Upper lobe of left lung (tissue), 6 donors: ENCODE results near the gene PSMC3. TPM values are rescaled to one million over a fixed set of nuclear protein-coding genes. Genes with fewer than 3 reads are reported as not detected.

Experiments
- ATAC-seq, 2 donors: fragments of 200-7000 bp; cut with Tn5 transposase; one replicate each; pipeline ENCODE4 v1.9.1; 2022; ENCODE audit warnings: mild to moderate bottlenecking in 2 of 2, moderate library complexity in 2 of 2; ENCODE audit not compliant: low FRiP score in 2 of 2
- DNase-seq, 2 donors: peaks; one replicate each; pipeline ENCODE4 v3.0.0-alpha.2; 2019 to 2020
- H3K27ac ChIP-seq, 4 donors: fragments of 200-600 bp; sonication (generic); one replicate each; pipeline ENCODE4 v1.5.1; 2016 to 2019
- H3K27me3 ChIP-seq, 4 donors: fragments of 200-600 bp; sonication (generic); one replicate each; pipeline ENCODE4 v1.5.1; 2017 to 2019
- H3K36me3 ChIP-seq, 4 donors: fragments of 200-600 bp; sonication (generic); one replicate each; pipeline ENCODE4 v1.5.1; 2016 to 2019
- H3K4me1 ChIP-seq, 4 donors: fragments of 200-600 bp; sonication (generic); one replicate each; pipeline ENCODE4 v1.5.1; 2018 to 2019
- H3K4me3 ChIP-seq, 4 donors: fragments of 200-600 bp; sonication (generic); one replicate each; pipeline ENCODE4 v1.5.1; 2017 to 2019; ENCODE audit warnings: mild to moderate bottlenecking in 2 of 4, moderate library complexity in 1 of 4
- H3K9me3 ChIP-seq, 4 donors: fragments of 200-600 bp; sonication (generic); one replicate each; pipeline ENCODE4 v1.5.1; 2018 to 2019
- EP300 ChIP-seq, 4 donors: sonication (generic); formaldehyde crosslinking; IDR thresholded peaks; one replicate each; pipeline ENCODE4 v1.5.1; 2017; ENCODE audit warnings: antibody characterized with exemption in 4 of 4, control low read depth in 2 of 4
- POLR2A ChIP-seq, 4 donors: fragments of 450-650 bp; IDR thresholded peaks; one replicate each; pipeline ENCODE4 v1.5.1; 2016 to 2017; ENCODE audit warnings: antibody characterized with exemption in 4 of 4, mild to moderate bottlenecking in 2 of 4
- POLR2AphosphoS5 ChIP-seq, 2 donors: sonication (generic); formaldehyde crosslinking; IDR thresholded peaks; one replicate each; pipeline ENCODE4 v1.5.1; 2017; ENCODE audit warnings: antibody characterized with exemption in 2 of 2
- WGBS, 2 donors: methylation state at CpG; one replicate each; pipeline ENCODE4 v1.1.5; 2017 to 2018; 5-methylcytosine and 5-hydroxymethylcytosine counted together
- total RNA-seq, 6 donors: library from RNA; depleted of rRNA in 4 of 6; stranded (reverse); fragments of >200 nt in 4 of 6; gene quantifications; one replicate each; pipeline versions ENCODE4 v1.1.0 to v1.2.1, GENCODE V29; 2016 to 2021
- TF ChIP-seq, protein P1 (sequence below), 6 experiments: fragments of 450-650 bp in 4 of 6; fragments of 200-600 bp in 2 of 6; sonication (generic) in 2 of 6; IDR thresholded peaks; one replicate each; pipeline ENCODE4 v1.5.1; 2016 to 2019; ENCODE audit warnings: antibody characterized with exemption in 6 of 6
- donor health status: DM: no; HTN: no; CAD: no; lungs with moderate emphysema.
- donor health status: DM: no; HTN: yes; CAD: no; lungs with severe emphysema.

The PSMC3 gene
- total RNA-seq, 6 donors from 2014 or later, result 70.1 to 116 (median 99.8) TPM

- WGBS, 2 donors, result 89 to 95% methylated on average over 3 to 4 of the region's 4 CpGs
- H3K36me3 ChIP-seq, result no peaks in the 10 kb centered on the region
- ATAC-seq, result no peak
These were observed 19.6 kb upstream of the PSMC3 start for GRCh38 chr11:47445840-47446239.

DNA sequence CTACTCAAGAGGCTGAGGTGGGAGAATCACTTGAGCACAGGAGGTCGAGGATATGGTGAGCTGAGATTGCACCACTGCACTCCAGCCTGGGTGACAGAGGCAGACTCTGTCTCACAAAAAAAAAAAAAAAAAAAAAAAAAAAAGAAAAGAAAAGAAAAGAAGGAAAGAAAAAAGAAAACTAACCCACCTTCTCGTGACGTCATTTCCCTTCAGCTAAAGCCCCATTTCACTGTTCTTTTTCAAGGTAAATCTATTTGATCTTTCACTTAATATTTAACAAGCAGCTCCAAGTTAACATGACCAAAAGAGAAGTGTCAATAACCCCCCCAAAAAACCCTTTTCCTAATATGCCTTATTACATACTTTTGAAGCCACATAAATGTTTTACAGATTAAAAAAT is 17.6 kb upstream of the PSMC3 start:
- no peaks in the 10 kb centered on the region for H3K4me1 ChIP-seq
- TF ChIP-seq POLR2A (IDR thresholded peaks at IDR 0.05) (no peak), POLR2AphosphoS5 (IDR thresholded peaks at IDR 0.05) (no peak), EP300 (IDR thresholded peaks at IDR 0.05) (no peak)
- TF ChIP-seq, protein P1, sequence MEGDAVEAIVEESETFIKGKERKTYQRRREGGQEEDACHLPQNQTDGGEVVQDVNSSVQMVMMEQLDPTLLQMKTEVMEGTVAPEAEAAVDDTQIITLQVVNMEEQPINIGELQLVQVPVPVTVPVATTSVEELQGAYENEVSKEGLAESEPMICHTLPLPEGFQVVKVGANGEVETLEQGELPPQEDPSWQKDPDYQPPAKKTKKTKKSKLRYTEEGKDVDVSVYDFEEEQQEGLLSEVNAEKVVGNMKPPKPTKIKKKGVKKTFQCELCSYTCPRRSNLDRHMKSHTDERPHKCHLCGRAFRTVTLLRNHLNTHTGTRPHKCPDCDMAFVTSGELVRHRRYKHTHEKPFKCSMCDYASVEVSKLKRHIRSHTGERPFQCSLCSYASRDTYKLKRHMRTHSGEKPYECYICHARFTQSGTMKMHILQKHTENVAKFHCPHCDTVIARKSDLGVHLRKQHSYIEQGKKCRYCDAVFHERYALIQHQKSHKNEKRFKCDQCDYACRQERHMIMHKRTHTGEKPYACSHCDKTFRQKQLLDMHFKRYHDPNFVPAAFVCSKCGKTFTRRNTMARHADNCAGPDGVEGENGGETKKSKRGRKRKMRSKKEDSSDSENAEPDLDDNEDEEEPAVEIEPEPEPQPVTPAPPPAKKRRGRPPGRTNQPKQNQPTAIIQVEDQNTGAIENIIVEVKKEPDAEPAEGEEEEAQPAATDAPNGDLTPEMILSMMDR (IDR thresholded peaks at IDR 0.05), result no peak
- no peaks in the 10 kb centered on the region for H3K9me3 ChIP-seq
- 71 to 73% methylated on average over 3 of the region's 3 CpGs for WGBS, 2 donors
- no peak overlapping the region for H3K27ac ChIP-seq
- ATAC-seq (no peak), DNase-seq (no peak)
- H3K36me3 ChIP-seq, result no peaks in the 10 kb centered on the region
- no peak overlapping the region for H3K4me3 ChIP-seq
- no peaks in the 10 kb centered on the region for H3K27me3 ChIP-seq

More at GRCh38 chr11:47445840-47446239, 19.6 kb upstream of the PSMC3 start:
- H3K9me3 ChIP-seq, result no peaks in the 10 kb centered on the region
- H3K4me1 ChIP-seq, result no peaks in the 10 kb centered on the region
- no peaks in the 10 kb centered on the region for H3K27me3 ChIP-seq
- DNase-seq, result no peak
- no peak overlapping the region for H3K27ac ChIP-seq
- H3K4me3 ChIP-seq, result no peak overlapping the region
- TF ChIP-seq POLR2AphosphoS5 (IDR thresholded peaks at IDR 0.05) (no peak), POLR2A (IDR thresholded peaks at IDR 0.05) (no peak), EP300 (IDR thresholded peaks at IDR 0.05) (no peak)
- TF ChIP-seq, protein P1 (IDR thresholded peaks at IDR 0.05), result no peak

DNA sequence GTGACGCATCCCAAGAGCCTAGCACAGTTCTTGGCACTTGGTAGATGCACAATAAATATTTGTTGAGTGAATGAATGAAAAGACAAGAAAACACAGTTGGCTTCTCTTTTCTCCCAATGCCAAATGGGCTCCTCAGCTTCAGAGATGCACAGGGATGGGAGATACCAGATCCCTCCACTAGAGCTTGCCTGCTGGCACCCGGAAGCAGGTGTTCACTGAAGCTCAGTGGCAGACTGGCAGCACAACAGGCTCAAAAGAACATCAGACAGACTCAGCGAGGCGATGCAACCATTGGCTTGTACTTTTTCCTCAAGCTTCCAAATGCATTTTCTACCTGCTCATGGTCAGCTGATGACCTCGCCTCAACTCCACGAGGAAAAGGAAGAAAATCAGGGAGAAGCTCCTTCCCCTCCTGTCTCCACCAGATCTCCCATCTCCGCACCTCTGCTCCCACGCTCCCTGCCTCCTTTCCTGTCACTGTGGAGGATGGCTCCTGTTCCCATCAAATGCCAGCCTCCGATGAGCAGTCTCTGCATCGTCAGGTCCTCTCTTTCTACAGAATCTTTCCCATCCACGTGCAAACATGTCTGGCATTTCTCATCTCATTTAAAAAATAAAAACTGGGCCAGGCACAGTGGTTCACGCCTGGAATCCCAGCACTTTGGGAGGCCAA is 16.9 kb upstream of the PSMC3 start:
- H3K4me3 ChIP-seq, result no peak overlapping the region
- 80 to 87% methylated on average over 12 of the region's 12 CpGs for WGBS, 2 donors
- no peak overlapping the region for H3K27ac ChIP-seq
- H3K4me1 ChIP-seq, result no peaks in the 10 kb centered on the region
- ATAC-seq, result no peak
- no peaks in the 10 kb centered on the region for H3K27me3 ChIP-seq
- H3K36me3 ChIP-seq, result no peaks in the 10 kb centered on the region
- no peak for DNase-seq
- TF ChIP-seq POLR2A (IDR thresholded peaks at IDR 0.05), result no peak
- no peak for TF ChIP-seq POLR2AphosphoS5 (IDR thresholded peaks at IDR 0.05)
- no peak for TF ChIP-seq EP300 (IDR thresholded peaks at IDR 0.05)
- TF ChIP-seq, protein P1 (IDR thresholded peaks at IDR 0.05), result no peak
- no peaks in the 10 kb centered on the region for H3K9me3 ChIP-seq

DNA sequence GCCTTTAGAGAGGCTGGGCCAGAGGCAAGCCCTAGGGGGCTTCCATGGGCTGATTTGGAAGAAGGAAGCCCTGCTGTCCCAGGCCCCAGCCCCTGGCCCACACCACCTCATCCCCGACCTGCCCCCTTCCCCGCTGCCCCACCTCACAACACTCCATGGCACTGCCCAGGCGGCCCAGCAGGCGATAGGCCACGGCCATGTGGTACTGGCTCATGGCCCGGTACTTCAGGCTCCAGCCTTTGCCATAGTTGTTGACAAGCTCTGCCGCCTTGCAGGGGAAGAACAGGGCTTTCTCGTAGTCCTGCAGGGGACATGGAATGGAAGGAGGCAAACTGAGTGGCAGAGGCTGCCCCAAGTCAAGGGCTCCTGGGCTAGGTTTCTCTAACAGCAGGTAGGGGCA is 16.3 kb upstream of the PSMC3 start:
- Histone ChIP-seq H3K27me3 (no peaks in the 10 kb centered on the region), H3K27ac (no peak overlapping the region), H3K4me3 (no peak overlapping the region), H3K4me1 (no peaks in the 10 kb centered on the region), H3K9me3 (no peaks in the 10 kb centered on the region), H3K36me3 (no peaks in the 10 kb centered on the region)
- WGBS, 2 donors, result 88 to 96% methylated on average over 7 to 8 of the region's 8 CpGs
- DNase-seq (no peak), ATAC-seq (no peak)
- TF ChIP-seq POLR2AphosphoS5 (IDR thresholded peaks at IDR 0.05), result no peak
- TF ChIP-seq, protein P1 (IDR thresholded peaks at IDR 0.05), result no peak
- TF ChIP-seq EP300 (IDR thresholded peaks at IDR 0.05), result no peak
- TF ChIP-seq POLR2A (IDR thresholded peaks at IDR 0.05), result no peak

DNA sequence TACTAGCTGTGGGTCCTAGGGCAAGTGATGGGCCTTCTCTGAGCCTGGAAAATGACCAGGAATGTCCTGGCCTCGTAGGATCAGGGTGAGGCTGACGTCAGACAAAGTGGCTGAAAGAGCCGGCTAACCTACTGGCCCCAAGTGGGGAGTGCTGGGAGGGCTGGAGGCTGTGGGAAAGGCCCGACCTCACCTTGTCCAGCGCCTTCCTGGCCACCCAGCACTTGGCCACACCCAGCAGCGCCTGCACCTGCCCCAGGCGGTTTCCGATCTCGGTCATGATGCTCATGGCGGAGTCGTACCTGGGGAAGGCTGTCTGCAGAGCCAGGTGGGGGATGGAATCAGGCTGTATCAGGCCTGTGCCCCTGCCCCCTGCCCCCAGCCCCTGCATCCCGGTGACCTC is 15.2 kb upstream of the PSMC3 start:
- 67 to 80% methylated on average over 2 to 10 of the region's 12 CpGs for WGBS, 2 donors
- no peaks in the 10 kb centered on the region for H3K27me3 ChIP-seq
- TF ChIP-seq, protein P1 (IDR thresholded peaks at IDR 0.05), result no peak
- TF ChIP-seq POLR2A (IDR thresholded peaks at IDR 0.05) (no peak), POLR2AphosphoS5 (IDR thresholded peaks at IDR 0.05) (no peak), EP300 (IDR thresholded peaks at IDR 0.05) (no peak)
- no peak overlapping the region for H3K27ac ChIP-seq
- H3K4me3 ChIP-seq, result no peak overlapping the region
- H3K36me3 ChIP-seq, result no peaks in the 10 kb centered on the region
- ATAC-seq (no peak), DNase-seq (peak in 1 of 2 donors; percentile 47)
- no peaks in the 10 kb centered on the region for H3K4me1 ChIP-seq
- no peaks in the 10 kb centered on the region for H3K9me3 ChIP-seq
